Effector memory CD8-positive, alpha-beta T cell (primary cell): ENCODE measurements around the gene AP1G2.
"Not testable (repeated sequence)": the region's sequence is repeated elsewhere in the genome, so short reads cannot be mapped to it uniquely, and the experiment has no call there.

Experiments used
- ATAC-seq: fragments of 150-1000 bp; cut with Tn5 transposase; replicated peaks from 2 replicates; pipeline ENCODE4 v1.10.0; 2021; ENCODE audit warnings: mild to moderate bottlenecking, moderate library complexity
- DNase-seq, 3 experiments: peaks; one replicate each; pipeline ENCODE4 v3.0.0; 2021
- H3K27ac Mint-ChIP-seq, 2 donors: one replicate each; pipeline ENCODE4 v1.8.0; 2022; ENCODE audit warnings: mild to moderate bottlenecking in 2 of 2, mixed read lengths in 2 of 2, moderate library complexity in 2 of 2
- H3K27me3 Mint-ChIP-seq, 2 donors: one replicate each; pipeline ENCODE4 v1.8.0; 2022; ENCODE audit warnings: mixed read lengths in 2 of 2
- H3K36me3 Mint-ChIP-seq: one replicate; pipeline ENCODE4 v1.8.0; 2022; ENCODE audit warnings: mild to moderate bottlenecking, moderate library complexity, mixed read lengths; ENCODE audit not compliant: insufficient read depth
- H3K4me1 Mint-ChIP-seq, 2 donors: one replicate each; pipeline ENCODE4 v1.8.0; 2022; ENCODE audit warnings: low read depth in 2 of 2, mixed read lengths in 2 of 2
- H3K4me3 Mint-ChIP-seq, 2 donors: one replicate each; pipeline ENCODE4 v1.8.0; 2022; ENCODE audit warnings: mild to moderate bottlenecking in 2 of 2, mixed read lengths in 2 of 2, moderate library complexity in 2 of 2
- H3K9me3 Mint-ChIP-seq, 2 donors: one replicate each; pipeline ENCODE4 v1.8.0; 2022; ENCODE audit warnings: mixed read lengths in 2 of 2

The AP1G2 gene

GRCh38 chr14:23583761-23584526, 16.4 kb upstream of the AP1G2 start:
- H3K27ac Mint-ChIP-seq, DNase-seq, H3K9me3 Mint-ChIP-seq, H3K36me3 Mint-ChIP-seq, H3K4me3 Mint-ChIP-seq, ATAC-seq, H3K4me1 Mint-ChIP-seq: not testable (repeated sequence)
- H3K27me3 Mint-ChIP-seq: peaks cover 28 to 68% of the 10 kb centered on the region in 2 donors

GRCh38 chr14:23582906-23583760, 15.5 kb upstream of the AP1G2 start:
- Mint-ChIP-seq H3K36me3 (no peaks in the 10 kb centered on the region), H3K27me3 (peaks cover 29 to 69% of the 10 kb centered on the region in 2 donors), H3K4me3 (no peak overlapping the region), H3K27ac (no peak overlapping the region), H3K4me1 (peaks cover 4 to 8% of the 10 kb centered on the region in 2 donors), H3K9me3 (no peaks in the 10 kb centered on the region)
- ATAC-seq (no peak), DNase-seq (no peak)

- no peak for DNase-seq
- no peaks in the 10 kb centered on the region for H3K9me3 Mint-ChIP-seq
- H3K4me3 Mint-ChIP-seq: no peak overlapping the region
Observed at GRCh38 chr14:23580948-23581281, 13.3 kb upstream of the AP1G2 start.

GRCh38 chr14:23580152-23580926, 12.7 kb upstream of the AP1G2 start:
- no peak for ATAC-seq
- DNase-seq: no peak
- no peak overlapping the region for H3K4me3 Mint-ChIP-seq
- no peak overlapping the region for H3K27ac Mint-ChIP-seq
- H3K9me3 Mint-ChIP-seq: no peaks in the 10 kb centered on the region
- no peaks in the 10 kb centered on the region for H3K36me3 Mint-ChIP-seq
- H3K27me3 Mint-ChIP-seq: peaks cover 36 to 80% of the 10 kb centered on the region in 2 donors
- H3K4me1 Mint-ChIP-seq: peaks cover 11 to 16% of the 10 kb centered on the region in 2 donors

More at GRCh38 chr14:23580948-23581281, 13.3 kb upstream of the AP1G2 start:
- Mint-ChIP-seq H3K36me3 (no peaks in the 10 kb centered on the region), H3K4me1 (peaks cover 11 to 16% of the 10 kb centered on the region in 2 donors), H3K27me3 (peaks cover 37 to 80% of the 10 kb centered on the region in 2 donors), H3K27ac (no peak overlapping the region)
- ATAC-seq: no peak

GRCh38 chr14:23579739-23580138, 12.1 kb upstream of the AP1G2 start:
- Mint-ChIP-seq H3K4me1 (peaks cover 11 to 16% of the 10 kb centered on the region in 2 donors), H3K9me3 (no peaks in the 10 kb centered on the region), H3K27me3 (peaks cover 42 to 85% of the 10 kb centered on the region in 2 donors), H3K27ac (no peak overlapping the region), H3K36me3 (no peaks in the 10 kb centered on the region), H3K4me3 (no peak overlapping the region)
- DNase-seq (no peak), ATAC-seq (no peak)

GRCh38 chr14:23579311-23579630, 11.7 kb upstream of the AP1G2 start:
- H3K36me3 Mint-ChIP-seq: no peaks in the 10 kb centered on the region
- DNase-seq (no peak), ATAC-seq (no peak)
- peaks cover 45 to 85% of the 10 kb centered on the region in 2 donors for H3K27me3 Mint-ChIP-seq
- H3K9me3 Mint-ChIP-seq: no peaks in the 10 kb centered on the region
- peaks cover 11 to 16% of the 10 kb centered on the region in 2 donors for H3K4me1 Mint-ChIP-seq
- H3K4me3 Mint-ChIP-seq: no peak overlapping the region
- no peak overlapping the region for H3K27ac Mint-ChIP-seq

- Mint-ChIP-seq H3K27ac (no peak within 1 kb of the TSS), H3K4me1 (peaks cover 11 to 16% of the 10 kb centered on the region in 2 donors), H3K27me3 (peaks cover 45 to 84% of the 10 kb centered on the region in 2 donors), H3K36me3 (no peaks in the 10 kb centered on the region), H3K9me3 (no peaks in the 10 kb centered on the region), H3K4me3 (peak within 1 kb of the TSS in 1 of 2 donors; percentile 65)
- DNase-seq: no peak
- ATAC-seq: no peak
Observed at GRCh38 chr14:23578560-23579310, 11.1 kb upstream of the AP1G2 start, which contains the start of gene JPH4. TSS of gene JPH4 (minus strand) at chr14:23578790. CDS start at chr14:23577453, 1,337 bp downstream.

GRCh38 chr14:23577710-23578392, 10.3 kb upstream of the AP1G2 start:
- Mint-ChIP-seq H3K27me3 (peaks cover 48 to 91% of the 10 kb centered on the region in 2 donors), H3K4me1 (peaks cover 11 to 16% of the 10 kb centered on the region in 2 donors), H3K36me3 (no peaks in the 10 kb centered on the region), H3K4me3 (peak overlapping the region in 1 of 2 donors; percentile 65), H3K27ac (no peak overlapping the region), H3K9me3 (no peaks in the 10 kb centered on the region)
- DNase-seq (no peak), ATAC-seq (peak; percentile 9)

- Mint-ChIP-seq H3K27ac (peak overlapping the region; percentile 27 to 90), H3K4me1 (peaks cover 11 to 16% of the 10 kb centered on the region in 2 donors), H3K9me3 (no peaks in the 10 kb centered on the region), H3K36me3 (no peaks in the 10 kb centered on the region), H3K4me3 (peak overlapping the region; percentile 65 to 73), H3K27me3 (peaks cover 48 to 91% of the 10 kb centered on the region in 2 donors)
- DNase-seq: no peak
- peak; percentile 44 for ATAC-seq
Observed at GRCh38 chr14:23577004-23577681, 9.6 kb upstream of the AP1G2 start.

GRCh38 chr14:23573384-23574015, 5.9 kb upstream of the AP1G2 start:
- no peaks in the 10 kb centered on the region for H3K9me3 Mint-ChIP-seq
- peaks cover 12 to 13% of the 10 kb centered on the region in 2 donors for H3K4me1 Mint-ChIP-seq
- no peak for ATAC-seq
- peaks cover 41 to 73% of the 10 kb centered on the region in 2 donors for H3K27me3 Mint-ChIP-seq
- peaks cover 4% of the 10 kb centered on the region for H3K36me3 Mint-ChIP-seq
- DNase-seq: no peak
- H3K27ac Mint-ChIP-seq: no peak overlapping the region
- H3K4me3 Mint-ChIP-seq: no peak overlapping the region

GRCh38 chr14:23572836-23573235, 5.2 kb upstream of the AP1G2 start:
- Mint-ChIP-seq H3K4me1 (peaks cover 17% of the 10 kb centered on the region in 2 donors), H3K9me3 (no peaks in the 10 kb centered on the region), H3K4me3 (no peak overlapping the region), H3K36me3 (peaks cover 7% of the 10 kb centered on the region), H3K27me3 (peaks cover 34 to 66% of the 10 kb centered on the region in 2 donors), H3K27ac (no peak overlapping the region)
- DNase-seq: no peak
- no peak for ATAC-seq

- Mint-ChIP-seq H3K9me3 (no peaks in the 10 kb centered on the region), H3K36me3 (peaks cover 10% of the 10 kb centered on the region), H3K27ac (no peak overlapping the region), H3K4me1 (peaks cover 19 to 21% of the 10 kb centered on the region in 2 donors), H3K4me3 (no peak overlapping the region), H3K27me3 (peaks cover 31 to 62% of the 10 kb centered on the region in 2 donors)
- DNase-seq (no peak), ATAC-seq (no peak)
Observed at GRCh38 chr14:23572524-23572828, 4.9 kb upstream of the AP1G2 start.
